ENCODE measurements around the gene TOM1. TPM values are rescaled to one million over a fixed set of nuclear protein-coding genes. Genes with fewer than 3 reads are reported as not detected.

The TOM1 gene
- total and polyA plus RNA-seq, 7 experiments from 2014 or later = 32.3 to 225 (median 55.3) TPM

DNA sequence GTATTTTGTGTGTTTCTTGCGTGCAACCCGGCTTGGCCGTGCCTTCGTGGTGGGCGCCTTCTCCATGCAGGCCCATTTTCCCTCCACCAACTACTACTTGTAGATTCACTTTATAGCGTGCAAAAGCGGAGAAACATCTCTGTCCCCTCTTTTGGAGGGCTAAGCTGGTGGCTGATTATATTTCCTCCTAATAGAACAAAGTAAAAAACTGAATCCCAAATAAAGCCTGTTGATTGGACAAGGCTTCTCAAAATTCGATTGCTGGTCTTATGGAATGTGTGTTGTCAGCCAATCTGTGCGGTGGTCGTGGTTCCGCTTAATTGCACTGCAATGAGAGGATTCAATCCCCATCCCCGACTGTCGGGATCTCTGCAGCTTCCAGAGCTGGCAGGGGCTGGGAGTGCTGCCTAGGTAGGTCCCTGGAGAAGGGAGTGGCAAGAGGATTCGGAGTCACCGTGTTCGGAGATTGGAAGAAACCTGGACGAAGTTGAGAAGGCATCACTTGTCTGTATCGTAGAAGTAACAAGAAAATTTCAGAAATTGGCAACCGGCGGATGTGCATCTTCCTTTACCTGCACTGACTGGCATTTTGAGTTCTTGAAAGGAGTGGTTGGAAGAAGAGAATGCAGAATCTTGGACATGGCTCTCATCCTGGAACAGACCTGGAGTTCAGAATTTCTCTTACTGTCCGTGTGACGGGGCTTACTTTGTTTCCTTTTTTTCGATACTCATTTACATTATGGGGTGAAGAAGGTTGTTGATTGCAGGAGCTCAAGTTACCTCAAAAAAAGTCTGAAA, 41.3 kb upstream of the TOM1 start:
- peaks cover 15 to 42% (median 32%) of the 10 kb centered on the region in 7 donors for H3K4me1 Mint-ChIP-seq
- peak overlapping the region; percentile 40 for H3K4me3 ChIP-seq (ENCODE audit: low read length)
- peaks cover 8 to 9% of the 10 kb centered on the region in 2 donors for H3K4me1 ChIP-seq (ENCODE audit: control insufficient read depth in 2 of 2, insufficient read depth in 2 of 2, low read length in 2 of 2)
- H3K27ac Mint-ChIP-seq = peak overlapping the region; percentile 81 to 95 (median 91)
- intact Hi-C loops (cut with micrococcal nuclease) = loop anchor here in 1 of 2 donors (5.0 kb wide), 1 partner anchor 294 kb away; no protein-coding TSS in a partner anchor
- no peak for DNase-seq
- peaks cover 0 to 8% (median 0%) of the 10 kb centered on the region in 5 donors for H3K36me3 Mint-ChIP-seq
- ATAC-seq = no peak
- peaks cover 0 to 10% (median 6%) of the 10 kb centered on the region in 3 experiments for H3K36me3 ChIP-seq (ENCODE audit: control insufficient read depth in 2 of 3, insufficient read depth in 3 of 3, low read length in 3 of 3)
- H3K9me3 Mint-ChIP-seq = no peaks in the 10 kb centered on the region
- no peaks in the 10 kb centered on the region for H3K27me3 ChIP-seq (ENCODE audit: control insufficient read depth in 2 of 2, insufficient read depth in 2 of 2, low read length in 2 of 2)
- no peaks in the 10 kb centered on the region for H3K9me3 ChIP-seq (ENCODE audit: control insufficient read depth in 2 of 3, low read length in 3 of 3)
- peaks cover 0 to 5% (median 0%) of the 10 kb centered on the region in 5 donors for H3K27me3 Mint-ChIP-seq
- H3K27ac ChIP-seq (ENCODE audit: low read depth, low read length) = peak overlapping the region; percentile 98
- CTCF ChIA-PET = interaction anchor here (1.2 to 1.6 kb wide), 2 partner anchors 8 to 41 kb away, joined by 4 to 5 read pairs; partner anchors contain the start of gene TOM1
- POLR2A ChIA-PET = interaction anchor here (0.6 to 2.2 kb wide), 9 partner anchors 9 to 583 kb away, joined by 3 to 28 read pairs (median 4); partner anchors contain the start of gene TOM1
- peak overlapping the region; percentile 88 to 94 (median 92) for H3K4me3 Mint-ChIP-seq

GRCh38 chr22:35264986-35265385, 34.7 kb upstream of the TOM1 start:
- ChIA-PET POLR2A (interaction anchor here (1.2 kb wide), 1 partner anchor 26 kb away, joined by 3 read pairs; no protein-coding TSS in a partner anchor), CTCF (no interaction called here)
- Histone ChIP-seq H3K9me3 (ENCODE audit: control insufficient read depth in 2 of 3, low read length in 3 of 3) (no peaks in the 10 kb centered on the region), H3K4me3 (ENCODE audit: low read length) (no peak overlapping the region), H3K4me1 (ENCODE audit: control insufficient read depth in 2 of 2, insufficient read depth in 2 of 2, low read length in 2 of 2) (no peaks in the 10 kb centered on the region), H3K27me3 (ENCODE audit: control insufficient read depth in 2 of 2, insufficient read depth in 2 of 2, low read length in 2 of 2) (no peaks in the 10 kb centered on the region), H3K27ac (ENCODE audit: low read depth, low read length) (no peak overlapping the region), H3K36me3 (ENCODE audit: control insufficient read depth in 2 of 3, insufficient read depth in 3 of 3, low read length in 3 of 3) (peaks cover 7 to 61% (median 21%) of the 10 kb centered on the region in 3 experiments)
- ATAC-seq (no peak), DNase-seq (no peak)
- Mint-ChIP-seq H3K9me3 (no peaks in the 10 kb centered on the region), H3K36me3 (peaks cover 28 to 53% (median 29%) of the 10 kb centered on the region in 5 donors), H3K4me1 (peaks cover 6 to 26% (median 18%) of the 10 kb centered on the region in 7 donors), H3K4me3 (peak overlapping the region in 2 of 10 donors; percentile 6 to 14), H3K27ac (no peak overlapping the region), H3K27me3 (no peaks in the 10 kb centered on the region)
- intact Hi-C loops (cut with micrococcal nuclease) = no loop called here

DNA sequence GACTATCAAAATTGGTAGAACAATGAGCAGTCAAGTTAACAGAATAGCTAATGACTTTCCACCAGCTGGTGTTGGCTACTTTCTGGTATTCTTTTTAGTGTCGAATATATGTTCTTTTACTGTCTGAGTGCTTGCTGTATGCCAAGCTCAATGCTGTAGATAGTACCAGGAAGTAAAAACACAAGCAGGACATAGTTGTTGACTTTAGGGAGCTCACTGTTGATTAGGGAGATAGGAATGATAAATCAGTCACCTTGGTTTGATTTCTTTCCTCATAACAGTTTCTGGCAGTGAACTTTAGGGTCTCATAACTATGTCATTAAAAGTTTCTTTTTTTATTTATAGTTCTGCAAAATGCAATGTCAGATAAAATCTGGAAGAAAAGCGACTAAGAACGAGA, 33.4 kb upstream of the TOM1 start:
- no peak overlapping the region for H3K4me3 Mint-ChIP-seq
- intact Hi-C loops (cut with micrococcal nuclease) = no loop called here
- Histone ChIP-seq H3K27me3 (ENCODE audit: control insufficient read depth in 2 of 2, insufficient read depth in 2 of 2, low read length in 2 of 2) (no peaks in the 10 kb centered on the region), H3K9me3 (ENCODE audit: control insufficient read depth in 2 of 3, low read length in 3 of 3) (no peaks in the 10 kb centered on the region), H3K4me1 (ENCODE audit: control insufficient read depth in 2 of 2, insufficient read depth in 2 of 2, low read length in 2 of 2) (no peaks in the 10 kb centered on the region), H3K36me3 (ENCODE audit: control insufficient read depth in 2 of 3, insufficient read depth in 3 of 3, low read length in 3 of 3) (peaks cover 7 to 62% (median 21%) of the 10 kb centered on the region in 3 experiments), H3K27ac (ENCODE audit: low read depth, low read length) (no peak overlapping the region), H3K4me3 (ENCODE audit: low read length) (no peak overlapping the region)
- H3K27me3 Mint-ChIP-seq = no peaks in the 10 kb centered on the region
- no peak for DNase-seq
- peaks cover 28 to 55% (median 29%) of the 10 kb centered on the region in 5 donors for H3K36me3 Mint-ChIP-seq
- ChIA-PET POLR2A (interaction anchor here (1.0 kb wide), 1 partner anchor 9 kb away, joined by 4 read pairs; the partner anchor contains the start of gene HMGXB4), CTCF (interaction anchor here (1.3 kb wide), 1 partner anchor 9 kb away, joined by 5 read pairs; the partner anchor contains the start of gene HMGXB4)
- peaks cover 6 to 25% (median 17%) of the 10 kb centered on the region in 7 donors for H3K4me1 Mint-ChIP-seq
- no peak overlapping the region for H3K27ac Mint-ChIP-seq
- ATAC-seq = no peak
- no peaks in the 10 kb centered on the region for H3K9me3 Mint-ChIP-seq

GRCh38 chr22:35269630-35270029, 30.1 kb upstream of the TOM1 start:
- CTCF ChIA-PET = no interaction called here
- no peak overlapping the region for H3K27ac ChIP-seq (ENCODE audit: low read depth, low read length)
- H3K4me1 ChIP-seq (ENCODE audit: control insufficient read depth in 2 of 2, insufficient read depth in 2 of 2, low read length in 2 of 2) = peaks cover 0 to 8% of the 10 kb centered on the region in 2 donors
- ATAC-seq = no peak
- Mint-ChIP-seq H3K4me3 (no peak overlapping the region), H3K27me3 (no peaks in the 10 kb centered on the region), H3K27ac (peak overlapping the region in 1 of 9 donors; percentile 37), H3K4me1 (peaks cover 17 to 40% (median 32%) of the 10 kb centered on the region in 7 donors), H3K9me3 (no peaks in the 10 kb centered on the region), H3K36me3 (peaks cover 19 to 47% (median 24%) of the 10 kb centered on the region in 5 donors)
- no peaks in the 10 kb centered on the region for H3K9me3 ChIP-seq (ENCODE audit: control insufficient read depth in 2 of 3, low read length in 3 of 3)
- no peak for DNase-seq
- H3K4me3 ChIP-seq (ENCODE audit: low read length) = no peak overlapping the region
- POLR2A ChIA-PET = no interaction called here
- intact Hi-C loops (cut with micrococcal nuclease) = no loop called here
- H3K27me3 ChIP-seq (ENCODE audit: control insufficient read depth in 2 of 2, insufficient read depth in 2 of 2, low read length in 2 of 2) = no peaks in the 10 kb centered on the region
- H3K36me3 ChIP-seq (ENCODE audit: control insufficient read depth in 2 of 3, insufficient read depth in 3 of 3, low read length in 3 of 3) = peaks cover 7 to 45% (median 8%) of the 10 kb centered on the region in 3 experiments

DNA sequence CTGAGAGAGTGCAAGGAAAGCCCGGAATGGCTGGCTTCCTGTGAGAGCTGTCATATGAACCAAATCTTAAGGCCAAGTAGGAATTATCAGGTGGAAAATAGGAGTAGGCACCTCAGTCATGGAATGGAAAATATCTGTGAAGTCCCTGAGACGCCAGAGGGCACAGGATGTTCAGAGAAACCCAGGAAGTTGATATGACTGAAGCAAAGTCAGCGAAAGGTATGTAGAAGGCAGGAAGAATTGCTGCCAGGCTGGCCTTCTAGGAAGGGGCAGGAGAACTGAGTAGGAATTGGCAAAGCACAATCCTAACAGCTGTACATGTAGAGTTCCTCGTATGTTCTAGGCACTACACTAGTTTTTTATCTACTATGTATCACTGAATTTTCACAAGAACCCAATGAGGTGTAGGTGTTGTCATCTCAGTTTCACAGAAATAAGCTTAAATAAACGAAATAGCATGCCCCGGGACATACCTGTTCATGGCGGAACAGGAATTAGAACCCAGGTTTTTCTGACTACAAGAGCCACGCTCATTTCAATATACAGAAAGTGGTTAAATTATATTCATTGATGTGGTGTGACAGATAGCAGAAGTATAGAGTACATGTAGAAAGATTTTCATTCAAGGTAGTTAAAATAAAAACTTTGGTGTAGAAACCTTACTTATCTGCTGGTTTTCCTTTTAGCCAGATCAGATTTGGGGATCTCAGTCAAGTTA, 25.4 kb upstream of the TOM1 start:
- Histone ChIP-seq H3K27ac (ENCODE audit: low read depth, low read length) (no peak overlapping the region), H3K9me3 (ENCODE audit: control insufficient read depth in 2 of 3, low read length in 3 of 3) (no peaks in the 10 kb centered on the region), H3K4me3 (ENCODE audit: low read length) (no peak overlapping the region), H3K27me3 (ENCODE audit: control insufficient read depth in 2 of 2, insufficient read depth in 2 of 2, low read length in 2 of 2) (no peaks in the 10 kb centered on the region), H3K36me3 (ENCODE audit: control insufficient read depth in 2 of 3, insufficient read depth in 3 of 3, low read length in 3 of 3) (peaks cover 0 to 12% (median 0%) of the 10 kb centered on the region in 3 experiments), H3K4me1 (ENCODE audit: control insufficient read depth in 2 of 2, insufficient read depth in 2 of 2, low read length in 2 of 2) (peaks cover 0 to 9% of the 10 kb centered on the region in 2 donors)
- peak overlapping the region in 7 of 9 donors; percentile 25 to 77 (median 58) for H3K27ac Mint-ChIP-seq
- no peaks in the 10 kb centered on the region for H3K9me3 Mint-ChIP-seq
- peak overlapping the region in 4 of 10 donors; percentile 3 to 19 (median 14) for H3K4me3 Mint-ChIP-seq
- H3K4me1 Mint-ChIP-seq = peaks cover 14 to 40% (median 28%) of the 10 kb centered on the region in 7 donors
- intact Hi-C loops (cut with micrococcal nuclease) = loop anchor here in 1 of 2 donors (1.0 kb wide), 1 partner anchor 309 kb away; no protein-coding TSS in a partner anchor
- ChIA-PET POLR2A (interaction anchor here (0.9 to 2.0 kb wide), 2 partner anchors 17 to 25 kb away, joined by 4 read pairs; partner anchors contain the start of gene HMGXB4), CTCF (interaction anchor here (0.8 kb wide), 1 partner anchor 308 kb away, joined by 3 read pairs; no protein-coding TSS in a partner anchor)
- DNase-seq (no peak), ATAC-seq (no peak)
- H3K36me3 Mint-ChIP-seq = peaks cover 3 to 29% (median 12%) of the 10 kb centered on the region in 5 donors
- H3K27me3 Mint-ChIP-seq = no peaks in the 10 kb centered on the region

DNA sequence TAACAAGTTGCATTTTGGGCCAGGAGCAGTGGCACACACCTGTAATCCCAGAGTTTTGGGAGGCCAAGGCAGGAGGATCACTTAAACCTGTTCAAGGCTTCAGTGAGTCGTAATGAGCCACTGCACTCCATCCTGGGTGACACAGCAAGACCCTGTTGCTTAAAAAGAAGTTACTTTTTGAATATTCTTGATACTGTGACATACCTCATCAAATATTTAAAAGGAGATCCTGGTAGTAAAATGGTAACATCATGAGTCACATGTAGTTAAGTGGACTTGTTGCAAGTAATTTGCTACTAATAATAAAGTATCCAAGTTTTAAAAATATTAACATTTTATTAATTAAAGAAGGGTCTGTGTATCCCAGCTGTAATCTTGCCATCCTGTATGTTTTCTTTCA, 24.1 kb upstream of the TOM1 start:
- no peaks in the 10 kb centered on the region for H3K27me3 Mint-ChIP-seq
- no peaks in the 10 kb centered on the region for H3K9me3 ChIP-seq (ENCODE audit: control insufficient read depth in 2 of 3, low read length in 3 of 3)
- CTCF ChIA-PET = interaction anchor here (0.6 kb wide), 1 partner anchor 84 kb away, joined by 3 read pairs; no protein-coding TSS in a partner anchor
- intact Hi-C loops (cut with micrococcal nuclease) = no loop called here
- peaks cover 0 to 5% (median 0%) of the 10 kb centered on the region in 3 experiments for H3K36me3 ChIP-seq (ENCODE audit: control insufficient read depth in 2 of 3, insufficient read depth in 3 of 3, low read length in 3 of 3)
- H3K27ac Mint-ChIP-seq = no peak overlapping the region
- H3K27ac ChIP-seq (ENCODE audit: low read depth, low read length) = no peak overlapping the region
- H3K4me1 Mint-ChIP-seq = peaks cover 18 to 40% (median 33%) of the 10 kb centered on the region in 7 donors
- POLR2A ChIA-PET = interaction anchor here (2.0 kb wide), 1 partner anchor 18 kb away, joined by 4 read pairs; the partner anchor contains the start of gene HMGXB4
- no peak for DNase-seq
- H3K4me3 ChIP-seq (ENCODE audit: low read length) = no peak overlapping the region
- H3K4me1 ChIP-seq (ENCODE audit: control insufficient read depth in 2 of 2, insufficient read depth in 2 of 2, low read length in 2 of 2) = peaks cover 0 to 9% of the 10 kb centered on the region in 2 donors
- no peak overlapping the region for H3K4me3 Mint-ChIP-seq
- no peak for ATAC-seq
- no peaks in the 10 kb centered on the region for H3K9me3 Mint-ChIP-seq
- H3K36me3 Mint-ChIP-seq = peaks cover 6 to 32% (median 12%) of the 10 kb centered on the region in 5 donors
- H3K27me3 ChIP-seq (ENCODE audit: control insufficient read depth in 2 of 2, insufficient read depth in 2 of 2, low read length in 2 of 2) = no peaks in the 10 kb centered on the region
